HUDEP-2 (cell line): ENCODE measurements around the gene SPATA1.

Source experiments
- DNase-seq, 76 experiments: peaks; one replicate each; lab custom pipeline; 2025; ENCODE audit not compliant: unreplicated experiment in 76 of 76; lab: John Stamatoyannopoulos, UW

SPATA1 gene

DNA sequence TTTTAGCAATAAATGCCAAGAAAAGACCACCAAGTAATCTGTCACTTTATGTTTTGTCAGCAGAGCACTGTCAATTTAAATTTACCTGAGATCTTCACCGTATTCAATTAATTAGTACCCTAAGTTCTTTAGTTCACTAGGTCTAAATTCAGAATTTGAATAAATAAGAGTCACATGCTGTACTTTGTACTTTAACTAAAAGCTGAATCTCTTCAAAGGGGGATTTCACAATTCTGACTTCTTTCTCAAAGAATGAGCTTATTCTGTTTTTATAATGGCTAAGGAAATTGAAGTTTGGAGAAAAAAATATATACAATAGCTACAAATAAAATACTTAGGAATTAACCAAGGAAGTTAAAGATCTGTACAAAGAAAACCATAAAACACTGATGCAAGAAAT, 2.3 kb downstream of the SPATA1 start:
- no peak for DNase-seq

DNA sequence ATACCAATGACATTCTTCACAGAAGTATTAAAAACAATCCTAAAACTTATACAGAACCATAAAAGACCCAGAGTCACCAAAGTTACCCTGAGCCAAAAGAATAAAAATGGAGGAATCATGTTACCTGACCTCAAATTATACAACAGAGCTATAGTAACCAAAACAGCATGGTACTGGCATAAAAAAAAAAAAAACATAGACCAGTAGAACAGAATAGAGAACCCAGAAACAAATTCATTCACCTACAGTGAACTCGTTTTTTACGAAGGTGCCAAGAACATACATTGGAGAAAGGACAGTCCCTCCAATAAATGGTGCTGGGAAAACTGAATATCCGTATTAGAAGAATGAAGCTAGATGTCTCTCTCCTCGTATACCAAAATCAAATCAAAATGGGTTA, 2.8 kb downstream of the SPATA1 start:
- no peak for DNase-seq

DNA sequence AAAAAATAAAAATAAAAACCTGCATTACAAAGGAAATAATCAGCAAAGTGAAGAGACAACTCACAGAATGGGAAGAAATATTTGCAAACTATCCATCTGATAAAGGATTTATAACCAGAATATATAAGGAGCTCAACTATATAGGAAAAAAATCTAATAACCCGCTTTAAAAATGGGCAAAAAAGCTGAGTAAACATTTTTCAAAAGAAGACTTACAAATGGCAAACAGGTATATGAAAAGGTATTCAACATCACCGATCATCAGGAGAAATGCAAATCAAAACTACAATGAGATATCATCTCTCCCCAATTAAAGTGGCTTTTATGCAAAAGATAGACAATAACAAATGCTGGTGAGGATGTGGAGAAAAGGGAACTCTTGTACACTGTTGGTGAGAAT, 4.0 kb downstream of the SPATA1 start:
- no peak for DNase-seq

DNA sequence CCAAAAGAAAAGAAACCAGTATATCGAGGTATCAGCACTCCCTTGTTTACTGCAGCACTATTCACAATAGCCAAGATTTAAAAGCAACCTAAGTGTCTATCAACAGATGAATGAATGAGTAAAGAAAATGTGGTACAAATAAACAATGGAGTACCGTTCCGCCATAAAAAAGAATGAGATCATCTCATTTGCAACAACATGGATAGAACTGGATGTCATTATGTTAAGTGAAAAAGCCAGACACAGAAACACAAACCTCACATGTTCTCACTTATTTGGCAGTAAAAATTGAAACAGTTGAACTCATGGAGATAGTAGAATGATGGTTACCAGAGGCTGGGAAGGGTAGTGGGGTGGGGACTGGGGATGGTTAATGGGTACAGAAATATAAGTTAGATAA, 4.5 kb downstream of the SPATA1 start:
- DNase-seq, result no peak

DNA sequence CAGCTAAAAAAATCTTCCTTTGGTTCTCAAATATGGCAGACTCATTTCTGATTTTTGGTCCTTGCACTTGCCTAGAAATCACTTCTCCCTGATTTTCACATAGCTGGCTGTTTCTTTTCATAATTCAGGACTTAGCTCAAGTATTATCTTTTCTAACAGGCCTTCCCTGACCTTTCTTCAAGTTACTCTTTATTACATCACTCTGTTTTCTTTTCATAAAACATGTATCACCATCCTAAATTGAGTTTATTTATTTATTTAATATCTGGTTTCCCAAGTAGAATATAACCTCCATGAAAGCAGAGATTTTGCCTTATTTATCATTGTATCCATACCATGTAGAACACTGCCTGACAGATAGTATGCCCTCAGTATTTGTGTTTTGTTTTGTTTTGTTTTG, 18.4 kb downstream of the SPATA1 start:
- no peak for DNase-seq

DNA sequence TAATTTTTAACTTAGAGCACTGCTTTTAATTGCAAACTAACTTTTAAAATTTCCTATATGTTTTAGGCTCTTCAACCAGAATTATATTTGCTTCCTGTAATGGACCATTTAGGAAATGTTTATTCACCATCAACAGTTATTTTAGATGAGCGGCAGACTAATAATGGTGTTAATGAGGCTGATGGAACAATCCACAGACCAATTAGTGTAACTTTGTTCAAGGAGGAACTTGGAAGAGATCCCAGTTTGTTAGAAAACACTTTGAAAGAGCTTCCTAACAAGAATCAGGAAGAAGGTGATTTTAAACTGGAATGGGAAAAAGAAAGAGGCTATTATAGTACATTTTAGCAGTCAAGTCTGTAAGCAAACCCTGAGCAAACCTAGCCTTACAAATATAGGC, 19.6 kb downstream of the SPATA1 start:
- DNase-seq, result no peak

DNA sequence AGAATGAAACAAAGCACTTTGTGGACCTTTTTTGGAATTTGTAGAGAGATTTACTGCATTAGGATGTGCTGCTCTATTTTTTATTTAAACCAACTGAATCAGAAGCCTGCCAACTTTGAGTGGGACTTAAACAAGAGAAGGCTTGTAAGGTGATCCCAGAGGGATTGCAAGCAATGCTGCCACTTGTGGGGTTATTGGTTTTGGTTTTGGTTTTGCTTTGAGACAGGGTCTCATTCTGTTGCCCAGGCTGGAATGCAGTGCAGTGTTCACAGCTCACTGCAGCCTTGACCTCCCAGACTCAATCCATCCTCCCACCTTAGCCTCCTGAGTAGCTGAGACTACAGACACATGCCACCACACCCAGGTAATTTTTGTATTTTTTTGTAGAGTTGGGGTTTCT, 32.4 kb downstream of the SPATA1 start:
- DNase-seq, result no peak

DNA sequence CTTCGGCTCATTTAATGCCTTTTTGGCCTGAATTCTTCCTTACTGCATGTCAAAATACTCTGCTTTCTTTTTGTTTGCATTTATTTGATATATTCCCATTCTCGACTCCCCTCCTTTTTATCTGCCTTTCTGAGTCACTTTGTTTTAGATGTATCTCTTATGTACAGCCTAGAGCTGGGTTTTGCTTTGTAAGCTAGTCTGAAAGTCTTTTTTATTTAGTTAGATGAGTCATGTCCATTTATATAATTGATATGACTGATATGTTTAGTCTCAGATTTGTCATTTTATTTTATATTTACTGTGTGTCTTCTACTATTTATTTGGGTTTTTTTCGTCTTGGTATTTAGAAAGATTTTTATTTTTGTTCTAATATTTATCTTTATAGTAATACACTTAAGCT, 33.8 kb downstream of the SPATA1 start:
- DNase-seq, result peak in 1 of 76 experiments; percentile 6

DNA sequence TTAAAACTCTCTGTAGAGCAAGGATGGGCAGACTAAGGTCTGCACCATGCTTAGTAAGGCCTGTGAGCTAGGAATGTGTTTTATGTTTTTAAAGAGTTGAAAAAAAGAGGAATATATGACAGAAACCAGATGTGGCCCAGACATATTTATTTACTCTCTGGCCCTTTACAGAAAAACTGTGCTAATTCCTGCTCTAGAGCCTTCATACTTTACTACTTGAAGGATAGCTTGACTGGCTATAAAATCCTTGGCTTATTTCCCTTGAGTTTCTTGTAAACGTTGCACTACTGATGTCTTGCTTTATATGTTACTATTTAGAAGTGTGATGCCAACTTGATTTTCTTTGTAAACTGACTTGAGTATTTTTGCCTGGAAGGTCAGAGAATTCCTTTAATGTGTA, 34.6 kb downstream of the SPATA1 start:
- DNase-seq, result no peak

DNA sequence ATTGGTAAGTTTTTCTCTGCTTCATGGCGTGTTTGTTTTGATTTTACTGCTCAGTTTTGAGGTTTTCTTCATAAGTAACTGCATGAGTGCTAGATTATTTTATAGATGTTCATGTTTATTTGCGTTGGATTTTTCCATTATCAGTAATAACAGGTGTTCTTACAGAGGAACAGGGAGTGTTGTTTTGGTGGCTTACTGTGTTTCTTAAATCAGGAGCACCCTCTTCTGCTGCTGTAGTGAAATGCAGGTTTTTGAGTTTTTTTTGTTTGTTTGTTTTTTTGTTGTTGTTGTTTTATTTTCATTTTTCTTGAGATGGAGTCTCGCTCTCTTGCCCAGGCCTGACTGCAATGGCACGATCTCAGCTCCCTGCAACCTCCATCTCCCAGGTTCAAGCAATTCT, 35.5 kb downstream of the SPATA1 start:
- peak in 6 of 76 experiments; percentile 3 to 29 (median 6) for DNase-seq

DNA sequence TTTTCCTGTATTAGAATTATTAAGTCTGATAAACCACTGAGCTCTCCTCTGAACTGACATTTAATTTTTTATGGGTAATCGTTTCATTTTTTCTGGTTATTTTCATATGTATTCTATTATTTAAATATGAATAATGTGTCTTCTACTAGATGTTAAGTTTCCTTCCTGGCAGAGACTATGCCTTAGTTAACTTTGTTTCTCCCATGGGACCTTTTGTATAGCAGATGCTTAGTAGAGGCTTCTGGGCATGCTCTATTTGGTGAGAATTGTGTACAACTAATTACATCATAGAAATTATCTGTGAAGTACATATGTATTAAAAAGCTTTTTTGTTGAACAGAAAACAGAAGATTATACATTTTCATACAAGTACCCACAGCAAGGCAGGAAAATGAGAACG, 44.6 kb downstream of the SPATA1 start:
- DNase-seq, result no peak

DNA sequence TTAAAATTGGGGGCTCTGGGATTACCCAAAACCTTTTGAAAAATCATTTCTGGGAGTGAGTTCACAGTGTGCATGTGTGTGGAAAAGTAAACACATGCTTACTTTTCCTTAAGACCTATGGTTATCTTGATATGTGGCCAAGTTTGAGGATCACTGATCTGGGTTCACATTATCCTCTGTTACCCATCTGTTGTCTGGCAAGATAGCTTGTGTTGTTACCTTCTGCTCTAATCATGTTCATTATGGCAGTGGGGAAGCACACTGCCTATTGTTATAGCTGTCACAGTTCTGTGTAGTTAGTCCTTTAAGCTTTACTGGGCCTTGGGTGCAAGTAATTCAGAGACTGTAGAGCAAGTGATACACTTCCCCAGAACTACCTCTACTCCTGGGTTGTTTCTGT, 63.0 kb downstream of the SPATA1 start:
- DNase-seq, result no peak

DNA sequence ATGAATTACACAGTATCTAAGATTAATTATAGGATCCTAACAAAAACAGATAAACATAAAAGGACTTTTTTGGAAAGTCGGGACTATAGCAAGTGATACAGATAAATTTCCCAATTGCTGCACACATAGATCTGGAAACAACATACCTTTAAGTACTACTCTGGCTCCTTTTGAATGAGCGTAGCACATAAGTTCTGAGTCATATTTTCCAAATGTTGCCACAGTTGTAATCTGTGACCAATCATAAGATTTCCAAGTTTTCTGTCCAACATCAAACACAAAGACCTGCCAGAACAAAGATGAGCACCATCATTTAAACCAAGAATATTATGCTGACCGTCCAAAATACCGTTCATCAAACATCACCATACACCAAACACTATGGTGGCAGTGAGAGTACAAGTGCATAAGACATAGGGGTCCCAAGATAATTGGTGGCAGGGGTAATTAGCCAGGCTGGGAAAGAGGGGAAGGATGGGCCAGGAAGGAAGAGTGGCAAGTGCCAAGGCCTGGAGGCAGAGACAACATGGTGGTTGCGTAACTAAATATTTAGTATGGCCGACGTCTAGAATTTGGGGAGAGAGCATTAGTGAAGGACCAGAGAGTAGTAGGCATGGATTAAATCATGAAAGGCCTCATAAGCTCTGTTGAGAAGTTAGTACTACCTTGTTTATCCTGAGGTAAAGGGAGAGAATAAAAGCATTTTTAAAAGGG, 64.4 kb downstream of the SPATA1 start:
- DNase-seq, result peak in 3 of 76 experiments; percentile 3 to 13 (median 4)

DNA sequence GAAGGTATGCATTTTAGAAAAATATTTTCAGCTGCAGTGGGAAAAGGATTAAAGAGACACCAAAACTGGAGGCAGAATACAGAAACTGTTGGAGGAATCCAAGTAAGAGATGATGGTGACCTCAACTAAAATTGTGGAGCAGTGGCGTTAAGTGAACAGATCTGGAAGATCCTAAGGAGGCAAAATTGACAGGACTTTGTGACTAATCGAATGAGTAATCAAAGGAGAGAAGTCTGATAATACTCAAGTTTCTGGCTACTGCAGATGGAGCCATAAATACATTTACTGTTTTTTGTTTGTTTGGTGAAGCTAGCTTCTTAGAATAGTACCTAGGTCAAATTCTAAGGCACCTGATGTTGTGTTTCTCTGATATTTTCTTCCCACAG, 65.0 kb downstream of the SPATA1 start:
- DNase-seq, result no peak

DNA sequence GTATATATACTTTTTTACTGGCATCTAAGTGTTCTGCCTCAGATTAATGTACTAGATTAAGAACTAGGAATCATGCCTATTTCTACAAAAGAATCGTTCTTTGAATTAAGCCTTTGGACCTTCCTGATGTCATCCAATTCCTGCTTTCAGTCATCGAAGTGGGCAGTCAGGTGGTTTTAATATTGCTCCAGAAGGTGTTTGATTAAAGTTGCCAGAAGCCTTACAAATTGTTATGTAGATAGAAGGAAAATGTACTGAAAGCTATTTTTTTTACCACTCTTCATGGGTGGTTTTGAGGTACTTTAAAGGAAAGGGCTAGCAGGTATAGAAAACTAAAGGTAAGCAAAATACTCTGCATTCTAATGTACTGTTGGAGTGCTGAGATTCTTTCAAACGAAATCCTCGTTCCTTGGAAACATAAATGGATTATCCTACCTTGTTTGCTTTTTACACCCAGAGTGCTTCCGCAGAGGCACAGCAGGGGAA, 67.3 kb downstream of the SPATA1 start:
- peak in 6 of 76 experiments; percentile 21 to 50 (median 32) for DNase-seq

DNA sequence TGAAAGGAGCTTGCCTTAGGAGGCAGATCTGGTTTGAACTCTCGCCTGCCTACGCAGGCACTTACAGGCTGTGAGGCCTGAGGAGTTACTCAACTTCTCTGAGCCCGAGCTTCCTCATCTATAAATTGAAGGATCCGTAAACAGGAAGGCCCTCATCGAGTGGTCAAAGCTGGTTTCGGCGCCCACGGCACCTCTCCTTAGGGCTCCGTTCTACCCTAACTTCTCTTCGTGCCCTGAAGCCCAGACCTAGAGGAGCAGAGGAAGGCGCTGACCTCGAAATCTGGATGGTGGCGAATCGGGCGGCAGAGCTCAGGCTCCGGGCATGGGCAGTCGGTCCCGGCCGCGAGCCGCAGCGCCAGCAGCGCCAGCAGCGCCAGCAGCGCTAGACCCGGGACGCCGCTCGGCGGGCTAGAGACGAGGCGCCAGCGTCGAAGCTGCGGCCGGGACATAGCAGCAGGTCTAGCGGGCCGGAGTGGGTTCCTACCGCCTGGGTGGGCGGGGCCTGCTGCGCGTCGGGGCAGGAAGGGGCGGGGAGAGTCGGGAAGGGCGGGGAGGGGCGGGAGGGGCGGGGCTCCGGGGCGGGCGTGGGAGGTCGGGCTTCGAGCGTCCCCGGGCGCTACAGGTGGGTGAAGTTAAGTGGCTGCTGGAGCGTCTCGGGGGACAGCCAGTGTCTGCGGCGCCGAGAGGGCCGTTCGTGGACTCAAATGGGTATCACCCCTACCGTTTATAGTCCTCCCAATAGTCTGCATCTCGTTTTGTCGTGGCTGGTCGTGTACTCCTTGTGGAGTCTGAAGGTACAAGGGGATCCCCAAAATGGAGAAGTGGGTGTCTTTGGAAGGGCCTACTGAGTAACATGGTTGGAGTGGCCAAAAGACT, 68.0 kb downstream of the SPATA1 start, which contains the start of gene CTBS:
Gene CTBS (minus strand): TSS at position 474 of the 876 bp plus-strand sequence. CDS start 25 bp downstream, at position 449.
- peak in 73 of 76 experiments; percentile 15 to 90 (median 76) for DNase-seq

DNA sequence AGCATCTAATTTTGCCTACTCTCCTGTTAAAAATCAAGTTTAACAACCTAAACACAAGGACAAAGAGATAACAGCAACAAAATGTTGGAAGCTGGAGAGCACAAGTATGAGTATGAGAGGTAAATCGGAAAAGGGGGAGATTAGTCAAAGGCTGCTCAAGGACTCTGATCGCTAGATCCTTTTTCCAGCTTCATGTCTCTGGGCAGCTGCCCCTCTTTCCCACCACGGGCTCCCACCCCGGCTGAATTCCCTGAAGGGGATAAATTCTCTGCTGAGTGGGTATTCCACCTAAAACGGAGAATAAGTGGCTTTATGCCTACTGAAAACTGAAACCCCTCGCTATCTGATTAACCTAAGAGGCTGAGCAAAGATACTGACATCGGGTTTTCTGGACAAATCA, 68.8 kb downstream of the SPATA1 start:
- no peak for DNase-seq

DNA sequence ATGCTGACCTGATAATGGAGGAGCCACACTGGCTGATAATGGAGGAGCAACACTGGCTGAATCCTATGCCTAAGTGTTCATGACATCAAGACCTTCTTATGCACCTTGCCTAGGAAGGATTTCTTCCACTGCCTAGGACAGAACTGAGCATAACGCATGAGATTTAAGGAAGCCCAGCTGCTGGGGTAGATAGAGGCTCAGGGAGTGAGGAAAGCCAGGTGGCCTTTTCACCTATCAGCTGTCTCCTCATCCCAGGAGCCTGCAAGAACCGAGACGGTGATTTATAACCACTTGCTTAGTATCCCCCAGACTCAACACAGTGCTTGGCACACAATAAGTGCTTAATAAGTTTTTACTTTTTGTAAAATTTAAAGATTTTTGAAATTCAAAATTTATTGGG, 75.5 kb downstream of the SPATA1 start:
- no peak for DNase-seq

DNA sequence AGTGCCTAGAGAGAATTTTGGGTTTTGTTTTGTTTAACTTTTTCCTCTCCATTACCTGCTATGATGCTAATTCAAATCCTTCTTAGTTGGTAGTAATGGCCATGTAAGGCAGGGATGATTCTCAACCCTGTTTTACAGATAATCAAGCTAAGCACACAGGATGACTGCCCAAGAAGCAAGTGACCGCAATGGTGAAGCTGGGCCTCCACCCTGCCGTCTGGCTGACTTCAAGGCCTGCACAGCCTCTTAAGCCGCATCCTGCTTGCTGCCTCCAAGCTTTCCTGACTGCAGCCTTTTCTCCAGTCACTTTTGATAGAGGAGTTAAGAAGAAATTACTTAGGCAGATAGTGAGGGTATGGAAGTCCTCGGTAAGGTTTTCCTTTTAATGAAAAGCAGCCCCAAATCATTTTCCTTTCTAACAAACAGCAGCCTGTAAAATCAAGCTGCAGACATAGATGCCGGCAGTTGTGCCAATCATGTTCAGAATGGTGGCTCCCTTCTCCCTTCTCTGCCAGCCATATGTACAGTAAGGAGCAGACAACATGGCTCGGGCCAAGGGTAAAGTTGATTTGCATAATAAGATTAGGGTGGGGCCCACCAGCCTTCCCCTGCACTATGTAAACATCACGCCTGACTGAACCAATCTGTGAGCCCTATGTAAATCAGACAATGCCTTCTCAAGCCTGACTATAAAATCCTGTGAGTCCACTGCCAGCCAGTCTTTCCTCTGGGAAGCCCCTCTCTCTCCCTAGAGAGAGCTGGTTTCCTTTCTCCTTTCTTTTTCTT, 76.8 kb downstream of the SPATA1 start:
- DNase-seq, result no peak

DNA sequence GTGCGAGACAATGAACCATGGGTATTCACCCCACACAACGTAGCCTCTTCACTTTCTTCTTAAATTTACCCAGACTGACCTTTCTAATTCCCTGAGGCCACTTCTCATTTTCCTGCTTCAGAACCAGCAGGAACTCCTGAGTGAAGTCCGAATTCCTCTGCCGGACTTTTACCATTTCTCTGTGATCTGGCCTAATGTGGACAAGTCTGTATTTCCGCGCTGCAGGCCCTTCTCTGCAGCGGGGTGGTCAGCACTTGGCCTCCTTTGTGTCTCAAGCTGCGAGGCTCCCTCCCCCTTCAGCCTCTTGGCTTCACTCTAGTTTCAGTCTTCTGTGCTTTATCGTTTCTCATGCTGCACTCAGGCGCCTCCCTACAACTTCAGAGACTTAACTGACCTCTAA, 77.5 kb downstream of the SPATA1 start:
- DNase-seq, result no peak

DNA sequence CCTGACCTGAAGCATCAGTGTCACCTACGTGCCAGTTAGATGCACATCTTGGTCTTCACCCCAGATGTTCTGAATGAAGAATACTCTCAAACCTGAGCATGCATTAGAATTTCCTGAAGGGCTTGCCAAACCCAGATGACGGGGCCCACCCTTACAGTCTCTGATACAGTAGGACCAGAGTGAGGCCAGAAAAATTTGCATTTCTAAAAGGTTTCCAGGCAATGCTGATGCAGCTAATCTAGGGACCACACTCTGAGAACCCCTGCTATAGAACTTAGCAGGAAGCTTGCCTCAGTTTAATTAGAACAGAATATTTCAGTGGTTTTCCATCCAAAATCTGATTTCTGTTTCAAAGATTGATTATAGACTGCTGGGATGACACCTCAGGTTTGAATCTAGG, 77.9 kb downstream of the SPATA1 start:
- DNase-seq, result no peak
